Ascending aorta (tissue), 2 donors: ENCODE results near the gene ARIH1. TPM values are rescaled to one million over a fixed set of nuclear protein-coding genes. Genes with fewer than 3 reads are reported as not detected.

Source experiments
- DNase-seq, 2 donors: peaks; one replicate each; pipeline ENCODE4 v3.0.0-alpha.2; 2019; ENCODE audit warnings: low spot score in 2 of 2
- H3K27ac ChIP-seq, 2 donors: fragments of 200-600 bp; sonication (generic); one replicate each; pipeline ENCODE4 v1.5.1; 2016 to 2017; ENCODE audit warnings: mild to moderate bottlenecking in 1 of 2
- H3K27me3 ChIP-seq: fragments of 200-600 bp; sonication (generic); one replicate; pipeline ENCODE4 v1.5.1; 2017
- H3K36me3 ChIP-seq, 2 donors: fragments of 200-600 bp; sonication (generic); one replicate each; pipeline ENCODE4 v1.5.1; 2016
- H3K4me1 ChIP-seq, 2 donors: fragments of 200-600 bp; sonication (generic); one replicate each; pipeline ENCODE4 v1.5.1; 2016 to 2017; ENCODE audit warnings: mild to moderate bottlenecking in 1 of 2
- H3K4me3 ChIP-seq, 2 donors: fragments of 200-600 bp; sonication (generic); one replicate each; pipeline ENCODE4 v1.5.1; 2016 to 2017; ENCODE audit warnings: mild to moderate bottlenecking in 1 of 2
- H3K9me3 ChIP-seq, 2 donors: fragments of 200-600 bp; sonication (generic); one replicate each; pipeline ENCODE4 v1.5.1; 2016
- CTCF ChIP-seq, 3 experiments: fragments of 200-600 bp in 2 of 3; fragments of 450-650 bp in 1 of 3; sonication (generic) in 2 of 3; IDR thresholded peaks; one replicate each; pipeline ENCODE4 v1.5.1; 2016 to 2019; ENCODE audit warnings: antibody characterized with exemption in 3 of 3, mild to moderate bottlenecking in 1 of 3, moderate library complexity in 1 of 3
- intact Hi-C: fragments of 100-400 bp; cut with DNase I; formaldehyde crosslinking; loops from one replicate; pipeline ENCODE4 v1.15.1; 2023
- total RNA-seq: library from RNA; depleted of rRNA; stranded (reverse); fragments of >200 nt; gene quantifications from one replicate; pipeline ENCODE4 v1.1.0, GENCODE V29; 2016

The ARIH1 gene
- total RNA-seq, 1 donor from 2014 or later, result 109 TPM

GRCh38 chr15:72560458-72560857 lies 86.3 kb downstream of the ARIH1 start:
- intact Hi-C loops, result no loop called here
- TF ChIP-seq CTCF (IDR thresholded peaks at IDR 0.05), result no peak
- peaks cover 17 to 32% of the 10 kb centered on the region in 2 donors for H3K36me3 ChIP-seq

GRCh38 chr15:72562386-72562785 lies 88.3 kb downstream of the ARIH1 start:
- no peaks in the 10 kb centered on the region for H3K27me3 ChIP-seq
- TF ChIP-seq CTCF (IDR thresholded peaks at IDR 0.05), result no peak
- no peaks in the 10 kb centered on the region for H3K9me3 ChIP-seq
- no peak for DNase-seq
- H3K4me1 ChIP-seq, result no peaks in the 10 kb centered on the region
- no peak overlapping the region for H3K27ac ChIP-seq
- no peak overlapping the region for H3K4me3 ChIP-seq
- intact Hi-C loops, result no loop called here
- H3K36me3 ChIP-seq, result peaks cover 13 to 32% of the 10 kb centered on the region in 2 donors

More at GRCh38 chr15:72560458-72560857, 86.3 kb downstream of the ARIH1 start:
- DNase-seq, result no peak
- Histone ChIP-seq H3K27ac (no peak overlapping the region), H3K4me1 (no peaks in the 10 kb centered on the region), H3K27me3 (no peaks in the 10 kb centered on the region), H3K4me3 (no peak overlapping the region), H3K9me3 (no peaks in the 10 kb centered on the region)

- Histone ChIP-seq H3K36me3 (peaks cover 15 to 32% of the 10 kb centered on the region in 2 donors), H3K27ac (no peak overlapping the region), H3K4me1 (no peaks in the 10 kb centered on the region), H3K4me3 (no peak overlapping the region), H3K27me3 (no peaks in the 10 kb centered on the region), H3K9me3 (no peaks in the 10 kb centered on the region)
- intact Hi-C loops, result no loop called here
- no peak for TF ChIP-seq CTCF (IDR thresholded peaks at IDR 0.05)
- no peak for DNase-seq
Measured at GRCh38 chr15:72562878-72563277, 88.7 kb downstream of the ARIH1 start.

DNA sequence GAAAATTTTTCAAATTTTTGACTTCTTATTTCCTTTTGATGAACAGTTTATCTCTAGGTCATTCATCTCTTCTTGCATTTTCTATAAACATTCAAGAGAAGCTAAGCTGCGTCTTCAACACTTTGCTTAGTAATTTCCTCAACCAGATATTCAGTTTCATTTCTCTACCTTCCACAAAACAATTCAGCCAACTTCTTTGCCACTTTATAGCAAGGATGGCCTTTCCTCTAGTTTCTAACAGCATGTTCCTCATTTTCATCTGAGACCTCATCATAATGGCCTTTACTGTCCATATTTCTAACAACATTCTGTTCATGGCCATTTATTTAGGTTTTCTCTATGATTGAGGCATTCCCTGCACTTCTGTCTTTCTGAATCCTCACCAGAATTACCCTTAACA lies 90.0 kb downstream of the ARIH1 start:
- no peak for TF ChIP-seq CTCF (IDR thresholded peaks at IDR 0.05)
- H3K4me3 ChIP-seq, result no peak overlapping the region
- no peaks in the 10 kb centered on the region for H3K27me3 ChIP-seq
- no peak for DNase-seq
- H3K9me3 ChIP-seq, result no peaks in the 10 kb centered on the region
- no peak overlapping the region for H3K27ac ChIP-seq
- H3K36me3 ChIP-seq, result peaks cover 15 to 32% of the 10 kb centered on the region in 2 donors
- no peaks in the 10 kb centered on the region for H3K4me1 ChIP-seq
- intact Hi-C loops, result no loop called here

- Histone ChIP-seq H3K4me1 (no peaks in the 10 kb centered on the region), H3K27ac (no peak overlapping the region), H3K27me3 (no peaks in the 10 kb centered on the region), H3K9me3 (no peaks in the 10 kb centered on the region), H3K4me3 (no peak overlapping the region), H3K36me3 (peaks cover 30 to 31% of the 10 kb centered on the region in 2 donors)
- no peak for TF ChIP-seq CTCF (IDR thresholded peaks at IDR 0.05)
- no peak for DNase-seq
- intact Hi-C loops, result no loop called here
Measured at GRCh38 chr15:72566973-72567372, 92.8 kb downstream of the ARIH1 start.

- H3K36me3 ChIP-seq, result peaks cover 11 to 58% of the 10 kb centered on the region in 2 donors
- no peaks in the 10 kb centered on the region for H3K4me1 ChIP-seq
Measured at GRCh38 chr15:72570059-72570458, 95.9 kb downstream of the ARIH1 start.

More at GRCh38 chr15:72570059-72570458, 95.9 kb downstream of the ARIH1 start:
- H3K9me3 ChIP-seq, result no peaks in the 10 kb centered on the region
- no peak for DNase-seq
- intact Hi-C loops, result no loop called here
- no peak overlapping the region for H3K4me3 ChIP-seq
- no peak for TF ChIP-seq CTCF (IDR thresholded peaks at IDR 0.05)
- H3K27ac ChIP-seq, result no peak overlapping the region
- no peaks in the 10 kb centered on the region for H3K27me3 ChIP-seq
